ENCODE data around the gene EXOSC9.

DNA sequence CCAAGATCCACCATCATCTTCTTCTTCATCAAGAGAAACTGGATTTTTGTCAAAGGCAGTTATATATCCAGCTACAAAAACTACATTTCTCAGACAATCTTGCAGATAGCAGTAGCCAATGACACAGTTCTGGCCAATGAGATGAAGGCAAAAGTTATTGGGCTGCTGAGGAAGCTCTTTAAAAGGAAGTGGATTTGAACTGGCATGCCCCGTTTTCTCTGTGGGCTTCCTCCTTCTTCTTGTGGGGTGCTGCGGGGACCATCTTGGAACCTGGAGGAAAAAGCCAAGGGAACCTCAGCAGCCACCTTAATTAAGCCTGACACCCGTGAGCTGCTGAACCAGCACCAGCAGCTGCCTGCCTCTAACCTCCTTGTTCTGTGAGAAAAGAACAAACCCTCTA is 40.9 kb upstream of the EXOSC9 start:
- TF ChIP-seq FOXP2 (optimal IDR thresholded peaks at IDR 0.05; ENCODE audit: control extremely low read depth, extremely low read length, insufficient read depth) (no peak), POLR2AphosphoS5 (IDR thresholded peaks at IDR 0.05; ENCODE audit: borderline replicate concordance, low read depth, low read length) (no peak), EZH2 (IDR thresholded peaks at IDR 0.05) (no peak)
